ENCODE measurements around the gene TBC1D8. TPM values are rescaled to one million over a fixed set of nuclear protein-coding genes. Genes with fewer than 3 reads are reported as not detected.

TBC1D8 gene
- total RNA-seq, 2 donors from 2014 or later: 86.1 to 149 TPM

DNA sequence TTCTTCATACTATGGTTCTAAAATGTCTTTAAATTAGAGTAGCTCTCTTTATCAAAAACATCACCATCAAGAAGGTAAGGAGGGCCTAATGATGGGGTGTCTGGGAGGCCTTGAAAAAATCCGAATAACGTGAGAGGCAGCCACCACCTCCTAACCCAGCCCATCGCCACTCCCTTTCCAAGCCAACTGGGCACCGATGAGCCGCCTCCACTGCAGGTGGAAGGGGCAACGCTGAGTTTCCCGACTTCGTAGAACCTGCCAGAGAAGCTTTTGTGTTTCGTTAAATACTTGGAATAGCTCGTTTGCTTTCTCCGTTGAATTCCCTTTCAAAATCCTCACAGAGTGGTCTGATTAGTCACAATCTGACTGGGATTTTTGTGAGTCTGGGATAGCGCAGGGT lies 171.1 kb downstream of the TBC1D8 start:
- Histone ChIP-seq H3K9me3 (no peaks in the 10 kb centered on the region), H3K4me3 (no peak overlapping the region), H3K27me3 (replicated peaks; ENCODE audit: insufficient read depth) (no peaks in the 10 kb centered on the region), H3K27ac (no peak overlapping the region), H3K4me1 (replicated peaks) (no peaks in the 10 kb centered on the region), H3K36me3 (no peaks in the 10 kb centered on the region)
- TF ChIP-seq POLR2A (IDR thresholded peaks at IDR 0.05) (no peak), POLR2AphosphoS5 (IDR thresholded peaks at IDR 0.05) (no peak)
- TF ChIP-seq, protein P1, sequence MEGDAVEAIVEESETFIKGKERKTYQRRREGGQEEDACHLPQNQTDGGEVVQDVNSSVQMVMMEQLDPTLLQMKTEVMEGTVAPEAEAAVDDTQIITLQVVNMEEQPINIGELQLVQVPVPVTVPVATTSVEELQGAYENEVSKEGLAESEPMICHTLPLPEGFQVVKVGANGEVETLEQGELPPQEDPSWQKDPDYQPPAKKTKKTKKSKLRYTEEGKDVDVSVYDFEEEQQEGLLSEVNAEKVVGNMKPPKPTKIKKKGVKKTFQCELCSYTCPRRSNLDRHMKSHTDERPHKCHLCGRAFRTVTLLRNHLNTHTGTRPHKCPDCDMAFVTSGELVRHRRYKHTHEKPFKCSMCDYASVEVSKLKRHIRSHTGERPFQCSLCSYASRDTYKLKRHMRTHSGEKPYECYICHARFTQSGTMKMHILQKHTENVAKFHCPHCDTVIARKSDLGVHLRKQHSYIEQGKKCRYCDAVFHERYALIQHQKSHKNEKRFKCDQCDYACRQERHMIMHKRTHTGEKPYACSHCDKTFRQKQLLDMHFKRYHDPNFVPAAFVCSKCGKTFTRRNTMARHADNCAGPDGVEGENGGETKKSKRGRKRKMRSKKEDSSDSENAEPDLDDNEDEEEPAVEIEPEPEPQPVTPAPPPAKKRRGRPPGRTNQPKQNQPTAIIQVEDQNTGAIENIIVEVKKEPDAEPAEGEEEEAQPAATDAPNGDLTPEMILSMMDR (IDR thresholded peaks at IDR 0.05): no peak
- 95% methylated on average over 12 of the region's 12 CpGs for WGBS
- intact Hi-C loops (cut with DNase I): loop anchor here (5.0 to 10.0 kb wide), 3 partner anchors 158 to 555 kb away; partner anchors contain the start of gene NPAS2
- no peak for DNase-seq (ENCODE audit: low spot score)

DNA sequence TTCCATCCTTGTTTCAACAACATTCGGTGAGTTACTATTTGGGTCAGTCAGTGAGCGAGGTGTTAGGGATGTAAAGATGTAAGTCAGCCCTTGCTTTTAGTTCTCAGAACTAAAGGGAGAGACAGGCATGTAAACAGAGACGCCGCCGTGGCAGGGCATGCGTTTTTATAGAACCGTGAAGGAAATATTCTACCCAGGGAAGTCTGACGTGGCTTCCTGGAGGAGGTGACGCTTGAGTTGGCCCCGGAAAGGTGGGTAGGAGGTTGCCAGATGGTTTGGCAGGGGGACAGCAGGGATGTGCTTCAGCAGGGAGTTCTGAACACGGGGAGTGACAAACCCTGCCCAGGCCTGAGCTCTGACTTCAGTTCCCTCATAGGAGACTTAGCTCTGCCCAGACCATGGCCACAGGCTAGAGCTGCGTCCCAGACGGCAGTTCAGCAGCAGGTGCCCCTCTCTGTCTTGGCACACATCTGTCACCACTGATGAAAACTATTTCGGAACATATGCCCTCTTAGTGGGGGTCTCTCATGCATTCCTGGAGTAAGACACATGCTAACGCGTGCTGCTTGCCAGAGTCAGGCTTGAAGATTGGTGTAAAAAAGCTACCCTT lies 172.5 kb downstream of the TBC1D8 start:
- no peaks in the 10 kb centered on the region for H3K4me1 ChIP-seq (replicated peaks)
- 62% methylated on average over 16 of the region's 16 CpGs for WGBS
- intact Hi-C loops (cut with DNase I): no loop called here
- H3K27me3 ChIP-seq (replicated peaks; ENCODE audit: insufficient read depth): no peaks in the 10 kb centered on the region
- H3K36me3 ChIP-seq: no peaks in the 10 kb centered on the region
- H3K27ac ChIP-seq: no peak overlapping the region
- no peaks in the 10 kb centered on the region for H3K9me3 ChIP-seq
- no peak for TF ChIP-seq POLR2A (IDR thresholded peaks at IDR 0.05)
- no peak for TF ChIP-seq POLR2AphosphoS5 (IDR thresholded peaks at IDR 0.05)
- TF ChIP-seq, protein P1 (IDR thresholded peaks at IDR 0.05): no peak
- no peak for DNase-seq (ENCODE audit: low spot score)
- no peak overlapping the region for H3K4me3 ChIP-seq

DNA sequence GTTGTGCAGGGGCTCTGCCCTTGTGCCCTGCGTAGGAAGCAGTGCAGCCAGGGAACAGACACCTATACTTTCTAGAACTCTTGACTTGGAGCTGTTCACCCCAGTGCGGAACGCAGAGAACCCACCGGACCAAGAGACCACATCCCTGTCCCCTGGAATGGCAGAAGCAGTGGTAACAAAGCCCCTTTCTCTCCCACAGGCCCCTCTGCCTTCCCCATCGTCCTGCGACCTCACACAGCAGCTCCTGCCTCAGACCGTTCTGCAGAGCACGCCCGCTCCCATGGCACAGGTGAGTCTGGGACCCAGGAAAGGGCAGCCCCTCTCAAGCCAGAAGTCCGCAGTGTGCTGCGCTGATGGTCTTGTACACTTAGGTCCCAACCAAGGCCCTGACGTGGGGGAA lies 173.7 kb downstream of the TBC1D8 start:
- no peak for TF ChIP-seq POLR2AphosphoS5 (IDR thresholded peaks at IDR 0.05)
- no peak for TF ChIP-seq POLR2A (IDR thresholded peaks at IDR 0.05)
- TF ChIP-seq, protein P1 (IDR thresholded peaks at IDR 0.05): no peak
- intact Hi-C loops (cut with DNase I): no loop called here
- Histone ChIP-seq H3K27me3 (replicated peaks; ENCODE audit: insufficient read depth) (no peaks in the 10 kb centered on the region), H3K9me3 (no peaks in the 10 kb centered on the region), H3K4me1 (replicated peaks) (no peaks in the 10 kb centered on the region), H3K27ac (no peak overlapping the region), H3K36me3 (no peaks in the 10 kb centered on the region), H3K4me3 (no peak overlapping the region)
- 92% methylated on average over 12 of the region's 12 CpGs for WGBS
- no peak for DNase-seq (ENCODE audit: low spot score)

DNA sequence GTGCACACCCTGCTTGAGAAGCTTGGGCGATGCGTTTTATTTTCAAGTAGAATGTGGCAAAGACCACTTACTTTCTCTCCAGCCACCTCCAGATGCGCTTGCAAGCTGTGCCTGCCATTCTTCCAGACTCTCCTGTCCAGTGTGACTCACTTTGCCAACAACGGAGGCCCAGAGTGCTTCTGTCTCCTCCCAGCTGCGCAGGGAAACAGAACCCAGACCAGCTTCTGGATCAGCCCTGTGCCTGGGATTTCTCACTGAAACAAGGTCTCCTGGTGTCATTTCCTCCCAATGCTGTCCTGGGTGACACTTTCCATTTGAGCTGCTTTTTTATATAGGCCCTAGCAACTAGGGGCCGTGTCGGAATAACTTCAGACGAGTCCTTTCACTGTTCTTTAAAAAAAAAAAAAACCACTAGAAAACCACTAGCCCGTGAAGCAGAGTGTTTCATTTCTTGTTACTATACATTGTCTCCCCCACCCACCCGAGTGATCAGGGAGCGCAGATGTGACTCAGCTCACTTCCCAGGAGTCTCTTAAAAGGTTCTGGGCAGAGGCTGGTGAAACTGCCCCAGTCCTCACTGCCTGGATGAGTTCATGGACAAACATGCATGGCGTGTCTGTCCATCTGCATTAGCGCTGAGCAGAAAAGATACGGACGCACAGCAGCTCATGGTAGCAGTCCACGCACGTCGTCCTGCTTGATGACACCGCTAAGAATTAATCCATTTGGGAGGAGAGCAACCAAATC lies 174.4 kb downstream of the TBC1D8 start:
- H3K4me1 ChIP-seq (replicated peaks): no peaks in the 10 kb centered on the region
- intact Hi-C loops (cut with DNase I): no loop called here
- H3K36me3 ChIP-seq: no peaks in the 10 kb centered on the region
- WGBS: 86% methylated on average over 19 of the region's 19 CpGs
- no peak overlapping the region for H3K4me3 ChIP-seq
- H3K9me3 ChIP-seq: no peaks in the 10 kb centered on the region
- H3K27ac ChIP-seq: no peak overlapping the region
- TF ChIP-seq POLR2AphosphoS5 (IDR thresholded peaks at IDR 0.05) (no peak), POLR2A (IDR thresholded peaks at IDR 0.05) (no peak)
- TF ChIP-seq, protein P1 (IDR thresholded peaks at IDR 0.05): no peak
- H3K27me3 ChIP-seq (replicated peaks; ENCODE audit: insufficient read depth): no peaks in the 10 kb centered on the region
- DNase-seq (ENCODE audit: low spot score): no peak

DNA sequence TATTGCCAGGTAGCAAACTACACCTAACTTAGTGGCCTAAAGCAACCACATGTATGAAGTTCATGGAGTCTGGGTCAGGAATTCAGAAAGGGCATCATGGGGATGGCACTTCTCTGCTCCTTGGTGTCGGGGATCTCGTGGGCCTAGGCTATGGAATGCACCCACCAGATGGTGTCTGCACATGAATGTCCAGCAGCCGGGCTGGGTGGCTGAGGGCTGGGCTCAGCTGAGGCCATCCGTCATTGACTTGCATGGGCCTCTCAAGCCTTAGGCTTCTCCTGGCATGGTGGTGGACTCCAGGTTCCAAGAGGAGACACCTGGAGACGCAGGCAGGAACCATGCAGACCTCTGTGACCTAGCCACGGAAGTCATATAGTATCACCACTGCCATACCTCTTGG lies 175.1 kb downstream of the TBC1D8 start:
- TF ChIP-seq POLR2AphosphoS5 (IDR thresholded peaks at IDR 0.05) (no peak), POLR2A (IDR thresholded peaks at IDR 0.05) (no peak)
- TF ChIP-seq, protein P1 (IDR thresholded peaks at IDR 0.05): no peak
- Histone ChIP-seq H3K27me3 (replicated peaks; ENCODE audit: insufficient read depth) (no peaks in the 10 kb centered on the region), H3K9me3 (no peaks in the 10 kb centered on the region), H3K27ac (no peak overlapping the region), H3K36me3 (no peaks in the 10 kb centered on the region), H3K4me3 (no peak overlapping the region), H3K4me1 (replicated peaks) (no peaks in the 10 kb centered on the region)
- intact Hi-C loops (cut with DNase I): no loop called here
- WGBS: 93% methylated on average over 6 of the region's 6 CpGs
- DNase-seq (ENCODE audit: low spot score): no peak

Data from prostate gland (tissue), 2 donors.